ENCODE results near the gene STARD9.

The STARD9 gene

DNA sequence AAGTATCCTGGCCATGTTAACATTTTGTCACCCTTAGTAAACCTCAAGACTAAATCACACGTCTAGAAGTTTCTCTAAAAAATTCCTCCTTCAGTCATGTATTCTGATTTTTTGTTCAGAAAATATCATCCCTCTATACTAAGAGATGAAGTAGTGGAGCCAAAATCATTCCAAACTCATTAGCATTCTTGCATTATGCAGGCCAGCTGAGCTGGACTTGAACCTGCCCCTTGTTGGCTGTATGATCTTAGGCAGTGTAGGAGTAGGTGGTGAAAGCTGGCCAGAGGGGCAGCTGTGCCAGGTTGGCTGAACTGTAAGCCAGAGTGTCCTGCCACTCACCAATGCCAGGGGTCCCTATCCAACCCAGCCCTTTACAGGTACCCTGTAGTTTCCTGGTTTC is 92.4 kb downstream of the STARD9 start:
- no peak for TF ChIP-seq POLR2A (IDR thresholded peaks at IDR 0.05; ENCODE audit: extremely low read depth, insufficient read length)
- TF ChIP-seq, protein P1, sequence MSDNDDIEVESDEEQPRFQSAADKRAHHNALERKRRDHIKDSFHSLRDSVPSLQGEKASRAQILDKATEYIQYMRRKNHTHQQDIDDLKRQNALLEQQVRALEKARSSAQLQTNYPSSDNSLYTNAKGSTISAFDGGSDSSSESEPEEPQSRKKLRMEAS (IDR thresholded peaks at IDR 0.05; ENCODE audit: low read depth, low read length): no peak
- TF ChIP-seq, protein P2, sequence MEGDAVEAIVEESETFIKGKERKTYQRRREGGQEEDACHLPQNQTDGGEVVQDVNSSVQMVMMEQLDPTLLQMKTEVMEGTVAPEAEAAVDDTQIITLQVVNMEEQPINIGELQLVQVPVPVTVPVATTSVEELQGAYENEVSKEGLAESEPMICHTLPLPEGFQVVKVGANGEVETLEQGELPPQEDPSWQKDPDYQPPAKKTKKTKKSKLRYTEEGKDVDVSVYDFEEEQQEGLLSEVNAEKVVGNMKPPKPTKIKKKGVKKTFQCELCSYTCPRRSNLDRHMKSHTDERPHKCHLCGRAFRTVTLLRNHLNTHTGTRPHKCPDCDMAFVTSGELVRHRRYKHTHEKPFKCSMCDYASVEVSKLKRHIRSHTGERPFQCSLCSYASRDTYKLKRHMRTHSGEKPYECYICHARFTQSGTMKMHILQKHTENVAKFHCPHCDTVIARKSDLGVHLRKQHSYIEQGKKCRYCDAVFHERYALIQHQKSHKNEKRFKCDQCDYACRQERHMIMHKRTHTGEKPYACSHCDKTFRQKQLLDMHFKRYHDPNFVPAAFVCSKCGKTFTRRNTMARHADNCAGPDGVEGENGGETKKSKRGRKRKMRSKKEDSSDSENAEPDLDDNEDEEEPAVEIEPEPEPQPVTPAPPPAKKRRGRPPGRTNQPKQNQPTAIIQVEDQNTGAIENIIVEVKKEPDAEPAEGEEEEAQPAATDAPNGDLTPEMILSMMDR (IDR thresholded peaks at IDR 0.05; ENCODE audit: low read depth, low read length): no peak
- DNase-seq (ENCODE audit: low read depth): no peak

DNA sequence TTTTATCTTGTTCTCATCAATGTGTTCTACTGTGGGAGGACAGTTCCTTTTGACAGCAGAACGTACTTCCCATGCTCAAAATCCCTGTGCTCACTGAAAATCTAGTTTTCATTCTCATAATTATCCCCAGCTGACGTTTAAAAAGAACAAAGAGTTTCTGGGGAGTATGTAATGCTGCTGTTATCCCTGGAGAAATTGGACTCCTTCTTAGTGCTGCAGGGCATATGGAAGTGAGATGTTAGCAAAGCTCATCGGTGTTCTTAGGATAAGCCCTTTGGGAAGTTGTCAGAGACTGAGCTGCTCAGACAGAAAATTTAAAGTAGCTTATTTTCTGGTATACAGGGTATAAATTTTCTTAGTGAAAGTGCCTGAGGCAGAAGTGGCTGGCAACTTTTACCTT is 95.0 kb downstream of the STARD9 start:
- DNase-seq (ENCODE audit: low read depth): no peak
- no peak overlapping the region for H3K4me3 ChIP-seq (ENCODE audit: low read depth, low read length)
- TF ChIP-seq POLR2A (IDR thresholded peaks at IDR 0.05; ENCODE audit: extremely low read depth, insufficient read length) (no peak), MYC (IDR thresholded peaks at IDR 0.05; ENCODE audit: low read depth, low read length) (no peak)
- TF ChIP-seq, protein P1 (IDR thresholded peaks at IDR 0.05; ENCODE audit: low read depth, low read length): no peak
- TF ChIP-seq, protein P2 (IDR thresholded peaks at IDR 0.05; ENCODE audit: low read depth, low read length): no peak

More for the DNA sequence above, 92.4 kb downstream of the STARD9 start:
- no peak overlapping the region for H3K4me3 ChIP-seq (ENCODE audit: low read depth, low read length)

DNA sequence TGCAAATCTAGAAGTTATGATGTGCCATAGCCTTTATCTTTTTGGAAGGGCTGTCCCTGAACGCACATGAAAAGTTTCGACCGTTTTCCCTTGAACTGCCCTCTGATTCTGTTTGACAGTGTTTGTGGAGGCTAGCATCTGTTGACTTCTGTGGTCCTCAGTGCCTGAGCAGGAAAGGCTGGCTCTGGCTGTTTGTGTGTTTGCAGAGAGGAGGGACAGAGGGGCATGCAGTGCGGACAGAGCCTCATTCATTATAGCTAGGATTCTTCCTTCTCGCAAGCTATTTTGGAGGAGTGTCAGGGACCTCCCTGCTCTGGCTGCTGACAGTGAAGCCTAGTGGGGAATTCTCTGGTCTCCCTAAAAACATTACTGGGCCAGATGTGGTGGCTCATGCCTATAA is 97.0 kb downstream of the STARD9 start:
- H3K4me3 ChIP-seq (ENCODE audit: low read depth, low read length): no peak overlapping the region
- TF ChIP-seq, protein P2 (IDR thresholded peaks at IDR 0.05; ENCODE audit: low read depth, low read length): no peak
- TF ChIP-seq MYC (IDR thresholded peaks at IDR 0.05; ENCODE audit: low read depth, low read length) (no peak), POLR2A (IDR thresholded peaks at IDR 0.05; ENCODE audit: extremely low read depth, insufficient read length) (no peak)
- TF ChIP-seq, protein P1 (IDR thresholded peaks at IDR 0.05; ENCODE audit: low read depth, low read length): no peak
- no peak for DNase-seq (ENCODE audit: low read depth)

DNA sequence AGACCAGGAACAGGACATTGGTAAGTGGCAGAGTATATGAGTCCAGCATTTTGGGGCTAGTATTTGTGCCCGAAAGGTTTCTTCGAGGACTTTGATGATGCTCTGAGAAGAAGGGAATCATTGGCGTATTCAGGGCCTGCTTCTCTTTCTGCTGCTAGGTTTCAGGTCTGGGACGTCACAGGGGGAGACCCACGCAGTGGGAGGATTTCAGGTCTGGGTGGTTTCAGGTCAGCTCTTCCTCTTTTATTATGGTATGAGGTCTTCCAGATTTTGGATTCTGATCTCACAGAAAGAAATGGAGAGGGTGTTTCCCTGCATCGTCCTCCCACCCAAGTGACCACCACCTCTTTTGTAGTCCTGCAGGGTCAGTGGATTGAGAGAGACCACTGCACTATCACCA is 99.1 kb downstream of the STARD9 start:
- TF ChIP-seq, protein P1 (IDR thresholded peaks at IDR 0.05; ENCODE audit: low read depth, low read length): no peak
- TF ChIP-seq MYC (IDR thresholded peaks at IDR 0.05; ENCODE audit: low read depth, low read length) (no peak), POLR2A (IDR thresholded peaks at IDR 0.05; ENCODE audit: extremely low read depth, insufficient read length) (no peak)
- TF ChIP-seq, protein P2 (IDR thresholded peaks at IDR 0.05; ENCODE audit: low read depth, low read length): no peak
- DNase-seq (ENCODE audit: low read depth): no peak
- H3K4me3 ChIP-seq (ENCODE audit: low read depth, low read length): no peak overlapping the region

DNA sequence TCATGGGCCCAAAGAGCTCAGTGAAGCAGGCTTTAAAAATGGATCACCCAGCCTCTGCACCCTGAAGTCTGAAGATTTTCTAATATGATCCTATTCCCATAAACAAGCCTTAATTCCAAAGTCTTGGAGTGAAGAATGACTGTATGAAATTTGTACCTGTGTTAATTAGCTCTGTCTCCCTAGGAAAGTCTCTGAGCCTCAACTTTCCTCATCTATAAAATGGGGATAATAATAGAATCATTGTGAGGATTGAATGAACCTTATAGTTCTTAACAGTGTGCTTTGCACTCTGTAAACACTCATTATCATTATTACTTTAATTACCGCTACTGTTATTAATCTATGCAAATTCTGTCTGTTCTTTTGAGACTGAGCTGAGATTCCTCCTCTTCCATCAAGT is 99.6 kb downstream of the STARD9 start:
- H3K4me3 ChIP-seq (ENCODE audit: low read depth, low read length): no peak overlapping the region
- no peak for DNase-seq (ENCODE audit: low read depth)
- TF ChIP-seq POLR2A (IDR thresholded peaks at IDR 0.05; ENCODE audit: extremely low read depth, insufficient read length): no peak
- no peak for TF ChIP-seq MYC (IDR thresholded peaks at IDR 0.05; ENCODE audit: low read depth, low read length)
- TF ChIP-seq, protein P2 (IDR thresholded peaks at IDR 0.05; ENCODE audit: low read depth, low read length): no peak
- TF ChIP-seq, protein P1 (IDR thresholded peaks at IDR 0.05; ENCODE audit: low read depth, low read length): no peak
